ENCODE results near the gene PYROXD2. TPM values are rescaled to one million over a fixed set of nuclear protein-coding genes. Genes with fewer than 3 reads are reported as not detected.

PYROXD2 gene
- total RNA-seq, 1 experiment from 2014 or later = 2.3 TPM

- intact Hi-C loops (cut with micrococcal nuclease; ENCODE audit: unreplicated experiment) = no loop called here
- Histone ChIP-seq H3K9me3 (ENCODE audit: control insufficient read depth, insufficient read depth, low read depth, low read length) (no peaks in the 10 kb centered on the region), H3K4me3 (ENCODE audit: low read depth in 2 of 2, low read length in 2 of 2) (peak overlapping the region; percentile 57 to 85), H3K27ac (ENCODE audit: low read length) (peak overlapping the region; percentile 98), H3K4me1 (ENCODE audit: control insufficient read depth, insufficient read depth, low read length) (peaks cover 12% of the 10 kb centered on the region), H3K36me3 (ENCODE audit: control insufficient read depth, insufficient read depth, low read length) (peaks cover 10% of the 10 kb centered on the region), H3K27me3 (ENCODE audit: control insufficient read depth, insufficient read depth, low read length) (no peaks in the 10 kb centered on the region; the same call in 1 of the 2 replicates)
- ATAC-seq (peak; percentile 72), DNase-seq (ENCODE audit: low read depth, low spot score) (no peak)
- ChIA-PET CTCF (interaction anchor here (1.3 kb wide), 1 partner anchor 276 kb away, joined by 3 read pairs; no protein-coding TSS in a partner anchor), POLR2A (no interaction called here)
- TSS peak; percentile 73 for BruUV-seq (replicated peaks)
- TF ChIP-seq SIN3A (IDR thresholded peaks at IDR 0.05; ENCODE audit: borderline replicate concordance, insufficient read depth, low read depth, low read length) (no peak), REST (IDR thresholded peaks at IDR 0.05; ENCODE audit: insufficient read depth in 1 of 2, low read depth in 2 of 2, low read length in 1 of 2) (no peak), TCF7L2 (IDR thresholded peaks at IDR 0.05; ENCODE audit: low read depth, low read length) (no peak), CTCF (IDR thresholded peaks at IDR 0.05) (no peak), POLR2AphosphoS5 (IDR thresholded peaks at IDR 0.05; ENCODE audit: low read depth, low read length) (no peak)
- in situ Hi-C loops (cut with HindIII; ENCODE audit: low pct_unique_long_range_greater_than_20kb, low sequenced_read_pairs) = no loop called here
Observed at GRCh38 chr10:98446151-98446660, 31.2 kb upstream of the PYROXD2 start.

GRCh38 chr10:98445200-98445812 lies 30.3 kb upstream of the PYROXD2 start:
- H3K9me3 ChIP-seq (ENCODE audit: control insufficient read depth, insufficient read depth, low read depth, low read length) = no peaks in the 10 kb centered on the region
- H3K4me1 ChIP-seq (ENCODE audit: control insufficient read depth, insufficient read depth, low read length) = peaks cover 12% of the 10 kb centered on the region
- no peaks in the 10 kb centered on the region for H3K27me3 ChIP-seq (ENCODE audit: control insufficient read depth, insufficient read depth, low read length)
- H3K36me3 ChIP-seq (ENCODE audit: control insufficient read depth, insufficient read depth, low read length) = peaks cover 19% of the 10 kb centered on the region
- CTCF ChIA-PET = interaction anchor here (1.3 kb wide), 1 partner anchor 275 kb away, joined by 3 read pairs; no protein-coding TSS in a partner anchor
- ATAC-seq = no peak
- no peak for TF ChIP-seq POLR2AphosphoS5 (IDR thresholded peaks at IDR 0.05; ENCODE audit: low read depth, low read length)
- intact Hi-C loops (cut with micrococcal nuclease; ENCODE audit: unreplicated experiment) (no loop called here), in situ Hi-C loops (cut with HindIII; ENCODE audit: low pct_unique_long_range_greater_than_20kb, low sequenced_read_pairs) (no loop called here)
- POLR2A ChIA-PET = no interaction called here
- DNase-seq (ENCODE audit: low read depth, low spot score) = no peak
- no TSS peak for BruUV-seq (replicated peaks)
- H3K4me3 ChIP-seq (ENCODE audit: low read depth in 2 of 2, low read length in 2 of 2) = peak overlapping the region; percentile 57 to 85
- peak overlapping the region; percentile 98 for H3K27ac ChIP-seq (ENCODE audit: low read length)

GRCh38 chr10:98444314-98445006 lies 29.5 kb upstream of the PYROXD2 start:
- ATAC-seq (no peak), DNase-seq (ENCODE audit: low read depth, low spot score) (no peak)
- no peaks in the 10 kb centered on the region for H3K9me3 ChIP-seq (ENCODE audit: control insufficient read depth, insufficient read depth, low read depth, low read length)
- intact Hi-C loops (cut with micrococcal nuclease; ENCODE audit: unreplicated experiment) (no loop called here), in situ Hi-C loops (cut with HindIII; ENCODE audit: low pct_unique_long_range_greater_than_20kb, low sequenced_read_pairs) (no loop called here)
- H3K27ac ChIP-seq (ENCODE audit: low read length) = no peak overlapping the region
- CTCF ChIA-PET = no interaction called here
- H3K4me1 ChIP-seq (ENCODE audit: control insufficient read depth, insufficient read depth, low read length) = peaks cover 12% of the 10 kb centered on the region
- H3K27me3 ChIP-seq (ENCODE audit: control insufficient read depth, insufficient read depth, low read length) = no peaks in the 10 kb centered on the region
- POLR2A ChIA-PET = no interaction called here
- BruUV-seq (replicated peaks) = TSS peak; percentile 54
- no peak overlapping the region for H3K4me3 ChIP-seq (ENCODE audit: low read depth in 2 of 2, low read length in 2 of 2)
- peaks cover 25% of the 10 kb centered on the region for H3K36me3 ChIP-seq (ENCODE audit: control insufficient read depth, insufficient read depth, low read length)
- TF ChIP-seq CTCF (IDR thresholded peaks at IDR 0.05) (no peak), SIN3A (IDR thresholded peaks at IDR 0.05; ENCODE audit: borderline replicate concordance, insufficient read depth, low read depth, low read length) (no peak), POLR2AphosphoS5 (IDR thresholded peaks at IDR 0.05; ENCODE audit: low read depth, low read length) (no peak), TCF7L2 (IDR thresholded peaks at IDR 0.05; ENCODE audit: low read depth, low read length) (no peak), REST (IDR thresholded peaks at IDR 0.05; ENCODE audit: insufficient read depth in 1 of 2, low read depth in 2 of 2, low read length in 1 of 2) (no peak)
